GM12872 (cell line): ENCODE results near the gene SREBF1.

Source experiments
- TF ChIP-seq, protein P1 (sequence below): IDR thresholded peaks from 3 replicates; pipeline ENCODE4 v1.5.1; 2011; ENCODE audit warnings: low read depth, mild to moderate bottlenecking, low read length, moderate library complexity; ENCODE audit not compliant: insufficient read depth

SREBF1 gene

DNA sequence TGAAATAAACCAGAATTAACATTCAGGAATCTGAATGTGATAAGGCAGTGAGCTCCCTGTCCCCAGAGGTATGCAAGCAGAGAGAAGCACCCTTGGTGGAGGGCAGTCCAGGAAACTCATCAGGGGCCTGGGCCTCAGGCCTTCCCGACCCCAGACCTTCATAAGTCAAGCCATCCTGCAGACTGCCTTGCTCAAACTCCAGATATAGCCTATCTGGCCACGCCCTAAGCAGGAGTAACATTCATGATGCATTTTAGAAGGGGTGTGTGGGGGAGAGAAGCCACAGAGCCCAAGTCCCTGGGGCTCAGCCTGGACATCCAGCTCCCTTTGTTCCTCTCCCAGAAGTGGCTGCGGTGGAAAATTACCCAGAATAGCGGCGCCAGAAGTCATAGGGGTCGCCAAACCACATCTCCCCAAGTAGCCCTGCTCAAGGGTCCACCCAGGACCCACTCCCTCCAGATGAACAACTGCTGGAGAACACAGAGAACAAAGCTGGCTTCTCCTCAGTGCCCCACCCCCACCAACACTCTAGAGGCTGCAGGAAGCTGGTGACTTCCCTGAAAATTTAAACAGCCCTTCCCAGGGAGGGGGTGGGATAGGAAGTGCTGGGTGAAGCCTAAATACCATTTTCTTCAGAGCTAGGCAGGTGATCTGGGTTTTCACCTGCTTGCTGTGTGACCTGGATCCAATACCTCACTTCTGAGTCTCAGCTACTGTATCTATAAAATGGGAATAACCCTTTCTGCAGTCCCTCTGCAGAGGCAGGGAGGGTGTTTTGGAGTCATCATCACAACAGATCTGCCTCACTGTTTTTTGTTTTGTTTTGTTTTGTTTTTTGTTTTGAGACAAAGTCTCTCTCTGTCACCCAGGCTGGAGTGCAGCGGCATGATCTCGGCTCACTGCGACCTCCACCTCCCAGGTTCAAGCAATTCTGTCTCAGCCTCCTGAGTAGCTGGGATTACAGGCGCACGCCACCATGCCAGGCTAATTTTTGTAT is 1.5 kb upstream of the SREBF1 start:
- TF ChIP-seq, protein P1, sequence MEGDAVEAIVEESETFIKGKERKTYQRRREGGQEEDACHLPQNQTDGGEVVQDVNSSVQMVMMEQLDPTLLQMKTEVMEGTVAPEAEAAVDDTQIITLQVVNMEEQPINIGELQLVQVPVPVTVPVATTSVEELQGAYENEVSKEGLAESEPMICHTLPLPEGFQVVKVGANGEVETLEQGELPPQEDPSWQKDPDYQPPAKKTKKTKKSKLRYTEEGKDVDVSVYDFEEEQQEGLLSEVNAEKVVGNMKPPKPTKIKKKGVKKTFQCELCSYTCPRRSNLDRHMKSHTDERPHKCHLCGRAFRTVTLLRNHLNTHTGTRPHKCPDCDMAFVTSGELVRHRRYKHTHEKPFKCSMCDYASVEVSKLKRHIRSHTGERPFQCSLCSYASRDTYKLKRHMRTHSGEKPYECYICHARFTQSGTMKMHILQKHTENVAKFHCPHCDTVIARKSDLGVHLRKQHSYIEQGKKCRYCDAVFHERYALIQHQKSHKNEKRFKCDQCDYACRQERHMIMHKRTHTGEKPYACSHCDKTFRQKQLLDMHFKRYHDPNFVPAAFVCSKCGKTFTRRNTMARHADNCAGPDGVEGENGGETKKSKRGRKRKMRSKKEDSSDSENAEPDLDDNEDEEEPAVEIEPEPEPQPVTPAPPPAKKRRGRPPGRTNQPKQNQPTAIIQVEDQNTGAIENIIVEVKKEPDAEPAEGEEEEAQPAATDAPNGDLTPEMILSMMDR = no peak

DNA sequence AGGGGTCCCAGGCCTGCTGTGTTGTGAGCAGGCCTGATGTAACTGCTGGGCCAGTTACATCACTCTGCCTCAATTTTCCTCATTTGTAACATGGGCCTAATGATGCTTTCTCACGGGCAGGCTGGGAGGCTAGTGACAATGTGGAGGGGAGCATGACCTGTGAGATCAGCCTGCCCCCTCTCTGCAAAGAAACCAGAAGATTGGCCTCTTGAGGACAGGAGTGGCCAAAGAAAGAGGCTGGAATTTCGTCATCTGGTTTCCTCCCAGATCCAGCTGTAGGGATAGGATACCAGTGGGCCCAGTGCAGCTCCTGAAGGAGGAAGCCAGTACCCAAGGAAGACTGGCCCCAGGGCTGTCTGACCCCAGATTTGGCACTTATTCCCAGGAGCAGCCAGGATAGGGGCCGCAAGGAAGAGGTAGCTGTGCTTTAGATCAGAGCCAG is 615 bp upstream of the SREBF1 start:
- TF ChIP-seq, protein P1 = no peak

DNA sequence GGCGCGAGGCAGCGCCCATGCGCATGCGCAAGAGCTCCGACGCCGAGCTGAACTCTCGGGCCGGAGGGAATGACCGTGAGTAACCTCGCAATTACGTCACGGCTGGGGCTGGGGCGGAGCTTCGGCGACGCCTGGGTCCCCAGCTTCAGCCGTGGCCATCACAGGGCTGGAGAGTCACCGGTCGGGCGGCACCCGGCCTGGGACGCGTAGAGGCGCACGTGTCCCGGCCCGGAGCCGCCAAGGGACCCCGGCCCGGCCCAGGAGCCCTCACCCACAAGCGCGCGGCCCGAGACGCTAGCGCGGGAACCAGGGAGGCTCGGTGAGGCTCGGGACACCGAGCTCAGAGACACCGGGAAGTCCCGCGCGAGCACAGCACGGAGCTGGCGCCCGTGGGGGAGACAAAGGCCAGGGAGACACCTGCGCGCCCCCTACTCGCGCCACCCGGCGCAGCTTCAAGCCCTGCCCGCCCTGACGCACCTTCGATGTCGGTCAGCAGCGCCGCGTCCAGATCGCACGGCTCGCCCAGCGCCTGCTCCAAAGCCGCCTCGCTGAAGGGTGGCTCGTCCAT is 452 bp downstream of the SREBF1 start:
- TF ChIP-seq, protein P1 = no peak

DNA sequence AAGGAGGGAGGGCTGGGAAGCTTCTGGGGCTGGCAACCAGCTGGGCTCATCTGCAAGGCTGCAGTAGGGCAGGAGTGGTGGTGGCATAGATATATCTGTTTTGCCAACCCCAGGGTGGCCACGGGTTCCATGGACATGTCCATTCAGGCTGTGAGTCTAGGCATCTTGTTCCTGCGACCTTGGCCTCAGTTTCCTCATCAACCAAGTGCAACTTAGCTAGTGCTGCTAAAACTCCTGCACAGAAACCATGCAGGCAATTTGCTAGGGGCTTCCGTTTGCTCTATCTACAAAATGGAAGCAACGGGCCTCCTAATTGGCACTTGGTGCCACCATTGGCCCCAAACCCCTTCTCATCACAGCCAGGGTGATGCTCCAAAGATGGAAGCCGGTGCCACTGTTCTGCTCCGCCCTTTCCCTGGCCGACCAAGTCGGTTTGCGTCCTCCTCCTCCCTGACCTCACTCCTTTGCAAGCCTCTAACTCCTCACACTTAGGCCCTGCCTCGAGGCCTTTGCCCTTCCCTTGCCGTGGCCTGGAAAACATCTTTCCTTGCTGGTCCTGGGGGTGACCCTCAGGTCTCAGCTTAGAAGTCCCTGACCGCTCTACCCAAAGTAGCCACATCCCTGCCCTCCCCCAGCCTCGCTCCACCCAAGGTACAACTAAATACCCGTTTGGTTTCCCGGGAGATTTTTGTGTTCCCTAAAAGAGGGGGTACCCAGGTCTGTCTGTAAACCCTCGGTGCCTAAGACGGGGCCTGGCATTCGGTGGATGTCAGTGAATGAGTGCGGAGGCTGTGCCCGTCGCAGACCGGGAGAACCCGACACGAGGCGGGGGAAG is 1.2 kb downstream of the SREBF1 start:
- TF ChIP-seq, protein P1 = no peak

DNA sequence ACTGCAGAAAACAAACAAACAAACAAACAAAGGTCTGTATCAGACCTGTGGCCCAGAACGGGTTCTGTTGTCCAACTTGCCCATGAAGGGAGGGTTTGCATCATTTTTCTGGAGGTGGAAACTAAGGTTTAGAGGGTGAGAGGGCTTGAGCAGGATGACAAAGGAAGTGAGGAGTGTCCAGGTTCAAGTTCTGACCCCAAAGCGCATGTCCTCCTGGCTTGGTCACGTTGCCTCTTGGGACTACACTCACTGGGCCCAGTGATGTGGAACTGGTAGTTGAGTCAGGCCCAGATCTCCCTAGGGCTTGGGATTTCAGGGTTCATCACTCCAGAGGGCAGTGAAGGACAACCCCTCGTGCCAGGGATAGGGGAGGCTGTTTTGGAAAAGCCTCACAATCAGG is 1.8 kb downstream of the SREBF1 start:
- TF ChIP-seq, protein P1 = no peak

DNA sequence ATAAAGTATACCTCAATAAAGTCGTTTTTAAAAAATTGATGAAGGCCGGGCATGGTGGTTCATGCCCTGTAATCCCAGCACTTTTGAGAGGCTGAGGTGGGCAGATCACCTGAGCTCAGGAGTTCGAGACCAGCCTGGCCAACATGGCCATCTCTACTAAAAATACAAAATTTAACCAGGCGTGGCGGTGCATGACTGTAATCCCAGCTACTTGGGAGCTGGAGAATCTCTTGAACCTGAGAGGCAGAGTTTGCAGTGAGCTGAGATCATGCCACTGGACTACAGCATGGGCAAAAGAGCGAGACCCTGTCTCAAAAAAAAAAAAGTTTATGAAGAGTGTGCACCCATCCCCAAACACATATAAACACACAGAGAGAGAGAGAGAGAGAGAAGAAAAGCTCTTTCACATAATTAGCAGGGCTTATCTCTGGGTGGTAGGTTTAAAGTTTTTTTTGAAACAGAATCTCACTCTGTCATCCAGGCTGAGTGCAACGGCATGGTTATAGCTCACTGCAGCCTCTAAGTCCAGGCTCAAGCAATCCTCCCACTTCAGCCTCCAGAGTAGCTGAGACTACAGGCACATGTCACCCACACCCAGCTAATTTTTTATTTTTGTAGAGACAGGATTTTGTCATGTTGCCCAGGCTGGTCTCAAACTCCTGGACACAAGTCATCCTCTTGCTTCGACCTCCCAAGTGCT is 3.0 kb downstream of the SREBF1 start:
- TF ChIP-seq, protein P1 = no peak
